Activated effector memory CD4-positive, alpha-beta T cell treated with Interleukin-2 at 50 U/mL for 16 hours (primary cell): ENCODE measurements around the gene RACK1.
"Not testable (repeated sequence)": the region's sequence is repeated elsewhere in the genome, so short reads cannot be mapped to it uniquely, and the experiment has no call there.

Experiments
- DNase-seq: peaks from one replicate; pipeline ENCODE4 v3.0.0-alpha.2; 2020

The RACK1 gene

GRCh38 chr5:181210698-181211097 lies 33.0 kb downstream of the RACK1 start:
- DNase-seq, result not testable (repeated sequence)

- DNase-seq, result not testable (repeated sequence)
Measured at GRCh38 chr5:181210148-181210547, 33.6 kb downstream of the RACK1 start.

GRCh38 chr5:181209006-181209405 lies 34.7 kb downstream of the RACK1 start:
- DNase-seq, result not testable (repeated sequence)

- no peak for DNase-seq
Measured at GRCh38 chr5:181207960-181208253, 35.8 kb downstream of the RACK1 start.

- peak; percentile 52 for DNase-seq
Measured at GRCh38 chr5:181207214-181207959, 36.3 kb downstream of the RACK1 start.

GRCh38 chr5:181205761-181206649 lies 37.7 kb downstream of the RACK1 start:
- DNase-seq, result no peak

- DNase-seq, result no peak
Measured at GRCh38 chr5:181204826-181205760, 38.6 kb downstream of the RACK1 start, which contains the start of gene TRIM7. TSS of gene TRIM7 (minus strand) at chr5:181205196. CDS start at chr5:181205110, 86 bp downstream.

- no peak for DNase-seq
Measured at GRCh38 chr5:181204113-181204825, 39.4 kb downstream of the RACK1 start.

- DNase-seq, result no peak
Measured at GRCh38 chr5:181203777-181204112, 40.0 kb downstream of the RACK1 start.

- DNase-seq, result no peak
Measured at GRCh38 chr5:181203093-181203711, 40.5 kb downstream of the RACK1 start.

GRCh38 chr5:181200816-181201215 lies 42.9 kb downstream of the RACK1 start:
- DNase-seq, result no peak

GRCh38 chr5:181199881-181200638 lies 43.6 kb downstream of the RACK1 start:
- DNase-seq, result no peak

- no peak for DNase-seq
Measured at GRCh38 chr5:181198905-181199519, 44.7 kb downstream of the RACK1 start.

GRCh38 chr5:181198106-181198685 lies 45.5 kb downstream of the RACK1 start:
- no peak for DNase-seq

GRCh38 chr5:181197326-181197951 lies 46.3 kb downstream of the RACK1 start:
- DNase-seq, result no peak

GRCh38 chr5:181195249-181195761 lies 48.4 kb downstream of the RACK1 start:
- no peak for DNase-seq

GRCh38 chr5:181194489-181195248 lies 49.0 kb downstream of the RACK1 start:
- no peak for DNase-seq

GRCh38 chr5:181193656-181194055 lies 50.0 kb downstream of the RACK1 start:
- DNase-seq, result no peak
